Superior temporal gyrus (tissue), 1 donor: ENCODE measurements around the gene PBX3.

Source experiments
- DNase-seq: peaks from one replicate; pipeline ENCODE4 v3.0.0-alpha.2; 2016; ENCODE audit errors: extremely low spot score

PBX3 gene

DNA sequence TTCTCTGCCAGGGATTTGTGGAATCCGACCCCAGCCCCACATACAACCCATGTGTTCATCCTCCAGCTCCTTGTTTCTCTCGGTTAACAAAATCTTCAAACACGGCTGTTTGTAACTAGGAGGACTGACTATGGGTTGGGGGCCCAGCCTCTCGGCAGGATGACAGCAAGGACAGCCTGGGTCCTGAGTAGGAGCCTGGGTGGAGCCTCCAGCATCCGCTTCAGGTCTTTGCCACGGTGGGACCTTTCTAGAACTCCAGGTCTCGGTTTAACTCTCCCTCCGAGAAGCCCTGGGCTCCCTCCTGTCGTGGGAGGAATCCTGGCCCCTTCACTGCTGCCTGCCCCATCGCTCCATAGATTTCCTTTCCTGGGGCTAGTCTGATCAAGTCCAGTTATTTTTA lies 248.5 kb downstream of the PBX3 start:
- DNase-seq: no peak

DNA sequence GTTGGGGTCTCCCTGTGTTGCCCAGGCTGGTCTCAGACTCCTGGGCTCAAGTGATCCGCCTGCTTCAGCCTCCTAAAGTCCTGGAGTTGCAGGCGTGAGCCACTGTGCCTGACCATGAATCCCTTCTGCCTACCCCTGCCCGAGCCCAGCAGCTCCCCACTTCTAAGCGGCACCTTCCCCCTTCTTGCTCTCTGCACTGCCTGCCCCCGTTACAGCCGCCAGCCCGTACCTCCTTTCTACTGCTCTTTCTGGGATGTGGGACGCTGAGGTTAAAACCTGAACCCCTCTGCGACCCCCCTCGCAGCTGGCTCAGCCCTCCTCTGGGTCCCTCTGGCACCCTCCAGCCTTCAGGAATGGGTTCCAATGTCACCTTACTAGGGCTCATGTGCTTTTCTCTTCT lies 249.6 kb downstream of the PBX3 start:
- no peak for DNase-seq

DNA sequence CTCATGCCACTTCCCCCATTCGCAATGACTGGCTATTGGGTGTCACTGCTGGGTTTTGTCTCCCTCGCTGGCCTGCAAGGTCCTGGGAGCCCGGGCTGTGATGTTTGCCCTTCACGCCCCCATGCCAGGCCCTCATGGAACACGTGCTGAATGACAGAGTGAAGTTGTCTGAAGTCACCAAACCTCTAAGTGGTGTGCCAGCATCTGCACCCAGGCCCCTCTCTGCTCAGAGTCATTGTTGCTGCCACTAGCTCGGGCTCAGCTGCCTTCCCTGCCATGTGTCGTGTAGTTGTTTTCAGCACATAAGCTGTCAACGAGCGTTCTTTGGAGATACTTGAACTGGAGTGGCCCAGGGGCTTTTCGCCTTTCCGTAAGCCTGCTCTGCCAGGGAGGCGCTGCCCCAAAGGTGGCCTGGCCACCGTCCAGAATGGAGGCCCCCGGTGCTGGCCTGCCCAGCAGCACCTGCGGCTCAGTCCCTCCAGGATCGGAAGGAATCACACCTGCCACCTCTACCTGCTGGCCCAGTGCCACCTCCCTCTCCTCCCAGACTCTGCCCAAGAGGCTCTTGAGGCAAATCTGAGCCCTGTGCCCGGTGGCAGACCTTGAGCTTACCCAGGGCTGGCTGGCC lies 250.1 kb downstream of the PBX3 start:
- no peak for DNase-seq

DNA sequence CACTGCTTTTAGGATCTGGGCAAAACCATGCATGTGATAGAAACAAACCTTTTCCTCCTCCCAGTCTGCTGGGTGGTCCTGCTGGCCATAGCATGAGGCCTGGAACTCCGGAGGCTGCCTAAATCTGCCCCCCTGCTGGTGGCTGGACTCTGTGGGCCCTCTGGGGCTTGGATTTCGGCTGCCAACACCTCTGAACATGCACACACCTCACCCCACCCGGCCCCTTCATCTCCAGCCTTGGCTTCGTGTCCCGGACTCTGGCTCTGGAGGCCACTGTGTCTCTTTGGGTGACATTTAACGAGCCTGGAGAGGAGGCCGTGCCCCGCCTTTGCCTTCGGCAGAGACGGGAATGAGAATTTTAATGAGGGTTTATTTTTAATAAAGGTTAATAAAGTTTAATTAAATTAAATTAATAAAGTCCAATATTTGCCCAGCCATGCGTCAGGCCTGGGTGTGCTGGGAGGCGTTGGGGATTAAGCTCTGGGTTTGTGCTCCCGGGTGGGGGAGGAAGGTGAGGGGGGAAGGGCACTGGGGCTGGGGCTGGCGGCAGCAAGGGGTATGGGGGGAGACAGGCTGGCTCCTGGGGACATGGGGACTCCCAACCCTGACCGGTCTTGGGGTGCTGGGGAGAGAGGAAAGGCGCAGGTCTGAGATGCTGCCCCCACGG lies 251.8 kb downstream of the PBX3 start:
- no peak for DNase-seq

DNA sequence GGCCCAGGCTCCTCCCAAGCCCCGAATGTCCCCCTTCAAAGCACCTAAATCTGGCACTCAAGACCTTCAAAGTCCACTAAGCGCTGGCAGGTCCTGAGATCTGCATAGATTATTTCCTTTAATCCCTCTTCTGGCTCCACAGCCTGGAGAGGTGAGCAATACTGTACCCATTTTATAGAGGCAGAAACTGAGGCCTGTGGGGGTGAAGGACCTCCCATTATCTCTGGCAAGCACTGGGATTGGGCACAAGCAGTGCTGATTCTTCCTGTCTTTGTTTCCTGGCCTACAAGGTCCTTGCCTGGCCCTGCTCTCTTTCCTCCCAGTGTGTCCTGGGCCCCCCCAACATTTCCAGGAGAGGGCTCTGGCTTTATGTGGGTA lies 252.3 kb downstream of the PBX3 start:
- DNase-seq: no peak

DNA sequence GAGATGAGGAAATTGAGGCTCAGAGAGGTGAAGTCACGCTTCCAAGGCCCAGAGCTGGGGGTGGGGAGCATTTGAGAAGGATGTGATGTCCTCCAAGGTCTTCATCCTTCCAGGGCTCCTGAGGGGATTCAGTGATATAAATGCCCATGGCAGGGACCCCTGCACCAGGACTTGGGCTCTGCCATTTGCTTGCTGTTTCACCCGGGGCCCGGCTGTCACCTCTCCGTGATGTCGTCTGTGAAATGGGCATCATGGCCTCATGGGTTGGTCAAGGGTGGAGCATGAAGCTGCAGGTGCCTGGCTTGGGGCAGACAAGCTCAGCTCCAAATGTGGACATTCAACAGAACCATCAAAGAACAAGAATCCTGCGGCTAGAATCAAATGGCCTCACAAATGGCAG lies 253.1 kb downstream of the PBX3 start:
- no peak for DNase-seq

DNA sequence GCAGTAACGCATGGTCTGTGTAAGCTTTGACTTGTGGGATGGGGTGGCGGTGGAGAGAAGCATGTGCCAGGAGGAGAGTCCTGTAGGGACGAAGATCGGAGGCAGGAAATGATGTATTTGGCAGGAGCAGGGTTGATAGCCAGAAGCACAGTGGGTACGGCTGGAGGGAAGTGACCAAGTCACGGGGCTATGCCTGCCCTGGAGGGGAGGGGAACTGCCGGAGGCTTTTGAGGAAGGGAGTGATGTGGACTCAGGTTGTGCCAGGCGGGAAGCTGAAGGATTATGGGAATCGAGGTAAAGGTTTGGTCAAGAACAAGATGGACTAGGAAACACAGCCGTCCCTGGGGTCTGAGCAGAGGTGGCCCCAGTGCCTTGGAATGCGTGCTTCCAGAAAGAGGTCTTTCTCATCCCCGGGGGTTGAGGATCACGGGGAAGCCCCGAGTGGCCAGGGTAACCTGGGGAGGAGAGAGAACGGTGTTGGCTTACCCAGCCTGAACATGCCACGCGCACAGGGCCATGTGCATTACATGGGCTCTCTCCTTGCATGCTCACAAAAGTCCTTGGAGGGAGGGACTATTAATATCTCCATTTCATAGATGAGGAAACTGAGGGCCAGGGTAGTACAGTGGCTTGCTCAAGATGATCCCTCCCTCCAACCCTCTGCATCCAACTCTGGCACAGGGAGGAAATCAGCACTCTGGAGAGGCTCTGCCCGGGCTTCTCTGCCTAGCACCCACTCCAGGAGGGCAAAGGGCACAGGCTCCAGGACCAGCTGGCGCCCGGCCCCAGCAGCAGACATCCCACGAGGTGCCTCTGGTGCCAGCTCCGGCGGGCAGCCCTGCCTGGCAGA lies 253.8 kb downstream of the PBX3 start:
- DNase-seq: no peak

DNA sequence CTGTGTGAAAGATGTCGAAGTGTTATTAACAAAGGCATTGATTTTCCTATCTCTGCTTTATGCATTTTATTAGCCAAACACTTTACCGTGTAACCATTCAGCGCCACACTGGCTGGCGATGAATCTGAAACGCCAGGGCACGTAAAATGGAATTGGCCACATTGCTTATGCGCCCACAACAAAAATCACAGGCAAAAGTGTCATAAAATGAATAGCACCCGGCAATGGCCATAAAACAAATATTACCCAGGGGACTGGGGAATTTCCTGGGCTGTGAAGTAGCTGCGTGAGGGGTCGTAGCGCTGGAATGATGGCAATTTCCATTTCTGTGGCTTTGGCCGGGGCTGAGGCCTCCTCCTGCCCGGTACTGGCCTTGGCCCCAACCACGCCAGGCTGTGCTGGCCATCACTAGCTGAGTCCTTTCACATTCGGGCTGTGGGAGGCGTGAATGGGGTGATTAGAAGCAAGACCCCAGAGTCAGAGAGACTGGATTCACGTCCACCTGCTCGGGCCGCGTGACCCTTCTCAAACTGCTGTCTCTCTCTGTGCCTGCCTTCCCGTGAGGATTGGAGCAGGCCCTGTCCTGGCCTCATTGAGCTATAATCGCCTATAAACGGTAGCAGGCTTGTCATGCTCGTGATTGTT lies 254.5 kb downstream of the PBX3 start:
- no peak for DNase-seq

DNA sequence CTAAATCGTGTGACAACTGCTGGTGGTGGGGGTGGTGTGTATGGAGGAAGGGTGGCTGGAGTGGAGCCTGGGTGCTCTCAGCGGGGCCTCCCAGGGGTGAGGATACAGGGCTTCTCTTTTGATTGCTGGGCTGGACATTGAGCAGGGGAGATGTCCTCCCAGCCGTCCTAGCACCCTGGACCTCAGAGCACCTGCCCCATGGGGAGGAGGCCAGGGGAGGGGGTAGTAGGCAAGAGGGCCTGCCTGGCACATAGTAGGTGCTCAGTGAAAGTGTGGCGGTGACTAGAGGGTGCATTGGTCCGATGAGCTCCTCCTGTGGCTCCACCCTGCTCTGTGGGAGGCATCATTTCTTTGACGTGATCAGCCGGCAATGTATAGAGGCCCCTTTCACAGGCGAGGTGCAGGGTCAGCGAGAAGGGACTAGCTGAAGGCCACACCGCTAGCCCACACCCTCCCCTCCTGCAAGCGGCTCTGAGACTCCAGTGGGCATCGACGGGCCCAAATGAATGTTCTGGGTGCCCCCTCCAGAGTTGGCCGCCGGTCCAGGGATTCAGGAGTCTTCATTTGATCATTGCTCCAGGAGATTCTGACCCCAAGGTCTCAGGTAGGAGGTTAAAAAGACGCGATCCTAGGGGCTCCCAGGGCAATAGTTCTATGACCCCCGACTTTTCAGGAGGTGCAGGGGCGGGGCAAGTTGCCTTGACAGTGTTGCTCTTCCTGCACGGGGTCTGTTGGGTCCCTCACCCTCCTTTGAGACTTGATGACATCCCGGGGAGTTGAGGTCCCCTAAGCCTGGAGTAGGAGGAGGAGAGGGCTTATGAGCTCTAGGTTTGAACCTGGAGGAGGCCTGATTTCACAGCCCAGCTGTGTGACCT lies 255.5 kb downstream of the PBX3 start:
- DNase-seq: no peak

DNA sequence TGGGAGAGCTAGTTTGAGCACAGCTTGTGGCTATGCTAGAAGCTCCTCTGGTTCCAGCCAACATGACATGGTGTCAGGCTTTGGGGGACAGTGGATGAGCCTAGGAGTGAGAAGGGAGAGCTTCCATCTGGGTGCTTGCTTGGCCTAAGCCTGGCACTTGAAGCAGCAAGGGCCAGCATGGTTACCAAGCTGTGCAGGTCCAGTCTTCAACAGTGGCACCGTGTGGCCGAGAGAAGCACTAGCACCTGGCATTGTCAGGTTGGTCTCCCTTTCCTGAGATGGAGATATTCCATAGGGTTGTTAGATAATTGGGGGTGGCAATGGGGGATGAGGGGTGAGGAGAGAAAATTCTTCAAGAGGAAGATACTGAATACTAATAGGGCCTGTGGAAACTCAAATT lies 261.9 kb downstream of the PBX3 start:
- DNase-seq: no peak

DNA sequence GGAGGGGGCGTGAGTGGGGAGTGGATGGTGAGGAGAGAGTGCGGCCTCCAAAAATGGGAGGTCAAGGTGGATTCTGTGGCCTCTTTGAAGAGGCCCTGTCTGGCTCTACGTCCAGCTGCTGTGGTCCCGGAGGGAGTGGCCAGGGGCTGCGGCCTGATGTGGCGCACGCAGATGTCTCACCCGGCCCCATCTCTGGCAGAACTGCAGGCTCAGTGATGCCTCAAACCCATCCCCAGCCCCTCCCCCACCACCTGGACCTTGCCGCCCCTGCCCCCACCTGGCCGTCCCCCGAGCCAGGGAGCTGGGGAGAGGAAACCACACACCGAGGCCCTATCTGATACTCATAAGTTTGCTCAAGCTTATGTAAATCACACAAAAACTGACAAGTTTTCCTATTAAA lies 267.6 kb downstream of the PBX3 start:
- no peak for DNase-seq

DNA sequence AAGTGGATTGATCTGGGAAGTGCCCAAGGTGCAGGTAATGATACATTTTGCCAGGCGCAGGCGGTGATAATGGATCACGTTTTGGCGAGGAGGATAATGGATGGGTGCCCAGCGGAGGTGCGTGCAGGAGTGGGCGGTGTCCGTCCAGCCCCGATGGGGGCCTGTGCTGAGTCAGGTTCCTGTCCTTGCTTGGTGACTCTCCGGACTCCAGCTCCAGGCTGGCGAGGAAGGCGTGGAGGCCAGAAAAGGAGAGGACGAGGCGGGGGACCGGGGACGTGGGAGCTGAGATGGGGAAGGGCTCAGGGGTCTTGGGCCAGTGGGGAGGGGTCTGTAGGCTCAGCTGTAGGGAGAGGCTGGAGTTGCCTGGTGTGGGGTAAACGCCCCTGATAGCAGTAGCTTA lies 268.3 kb downstream of the PBX3 start:
- DNase-seq: no peak

DNA sequence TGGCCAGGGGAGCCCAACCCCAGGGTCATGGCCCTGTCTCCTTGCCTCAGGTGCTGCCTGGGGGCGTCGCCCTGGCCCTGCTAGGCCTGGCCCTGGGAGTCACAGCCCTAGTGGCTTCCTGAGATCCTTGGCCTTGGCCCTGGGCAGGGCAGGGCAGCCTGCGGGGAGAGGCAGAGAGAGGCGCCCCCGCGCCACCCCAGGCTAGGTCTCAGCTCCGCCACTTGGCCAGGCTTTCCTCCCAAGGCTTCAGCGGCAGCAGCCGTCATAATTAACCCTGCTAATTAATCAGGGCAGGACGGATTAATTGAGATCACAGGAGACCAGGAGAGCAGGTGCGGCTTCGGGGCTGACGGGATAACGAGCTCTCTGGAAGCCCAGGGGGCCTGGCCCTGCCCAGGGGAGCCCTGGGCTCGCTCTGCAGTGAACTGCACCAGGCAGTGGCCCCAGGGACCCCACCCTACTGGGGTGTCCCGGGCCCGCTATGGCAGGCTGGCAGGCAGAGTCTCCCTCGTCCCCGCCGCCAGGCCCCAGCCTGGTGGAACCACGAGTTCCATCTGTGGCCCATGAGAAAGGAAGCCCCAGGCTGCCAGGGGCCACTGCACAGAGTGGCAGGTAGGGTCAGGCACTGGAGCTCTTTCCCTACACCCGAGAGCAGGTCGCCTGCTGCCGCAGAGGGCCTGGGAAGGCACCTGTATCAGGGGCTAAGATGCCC lies 269.6 kb downstream of the PBX3 start:
- no peak for DNase-seq
